HepG2 (cell line): ENCODE data around the gene TRIO.
"Not testable (repeated sequence)": the region's sequence is repeated elsewhere in the genome, so short reads cannot be mapped to it uniquely, and the experiment has no call there.

ENCODE experiments used
- PLRG1 ChIP-seq: fragments of 450-650 bp; conservative IDR thresholded peaks from 2 replicates; pipeline ENCODE4 v1.6.1; 2016
- POLR2A ChIP-seq, 2 experiments: IDR thresholded peaks; 2 replicates each; pipeline ENCODE4 v1.6.1; 2011; ENCODE audit warnings: low read depth in 2 of 2, low read length in 2 of 2, mild to moderate bottlenecking in 1 of 2, moderate library complexity in 1 of 2; ENCODE audit not compliant: insufficient read depth in 1 of 2
- XBP1 ChIP-seq: sonication (generic); formaldehyde crosslinking; IDR thresholded peaks from 2 replicates; pipeline ENCODE4 v1.5.0; 2020; ENCODE audit warnings: missing genetic modification reagents
- ZKSCAN8 ChIP-seq: IDR thresholded peaks from 2 replicates; pipeline ENCODE4 v1.6.1; 2016; ENCODE audit warnings: borderline replicate concordance, missing genetic modification reagents, missing compliant biosample characterization

GRCh38 chr5:14392552-14392951, 249.4 kb downstream of the TRIO start:
- TF ChIP-seq POLR2A (IDR thresholded peaks at IDR 0.05; ENCODE audit: insufficient read depth in 1 of 2, low read depth in 2 of 2, low read length in 2 of 2); PLRG1; ZKSCAN8 (CRISPR knock-in tag); XBP1 (CRISPR knock-in tag): not testable (repeated sequence)
